GM12875 (cell line): ENCODE results near the gene PSORS1C2.

Experiments used
- H3K4me3 ChIP-seq: one replicate; pipeline ENCODE4 v1.5.1; 2011; ENCODE audit warnings: low read depth, low read length, control low read depth
- CTCF ChIP-seq: IDR thresholded peaks from 2 replicates; pipeline ENCODE4 v1.5.1; 2011; ENCODE audit warnings: low read depth, mild to moderate bottlenecking, control low read depth, inconsistent platforms, low read length, moderate library complexity, borderline replicate concordance; ENCODE audit not compliant: insufficient read depth

The PSORS1C2 gene

GRCh38 chr6:31125162-31125561, 13.7 kb downstream of the PSORS1C2 start:
- TF ChIP-seq CTCF: no peak
- H3K4me3 ChIP-seq: no peak overlapping the region

GRCh38 chr6:31122791-31123706, 15.8 kb downstream of the PSORS1C2 start:
- no peak overlapping the region for H3K4me3 ChIP-seq
- no peak for TF ChIP-seq CTCF

GRCh38 chr6:31121131-31121790, 17.6 kb downstream of the PSORS1C2 start:
- no peak overlapping the region for H3K4me3 ChIP-seq
- TF ChIP-seq CTCF: no peak

GRCh38 chr6:31120151-31120915, 18.5 kb downstream of the PSORS1C2 start, which contains the start of gene CDSN:
Gene CDSN (minus strand): TSS chr6:31120446. CDS start chr6:31120419, 27 bp downstream.
- H3K4me3 ChIP-seq: no peak within 1 kb of the TSS
- TF ChIP-seq CTCF: no peak

GRCh38 chr6:31118178-31118577, 20.7 kb downstream of the PSORS1C2 start:
- H3K4me3 ChIP-seq: no peak overlapping the region
- no peak for TF ChIP-seq CTCF

GRCh38 chr6:31116661-31117385, 22.0 kb downstream of the PSORS1C2 start:
- H3K4me3 ChIP-seq: no peak overlapping the region
- no peak for TF ChIP-seq CTCF
